PC-3 (cell line): Measurements from ENCODE around the gene ALG9.

Experiments
- CTCF ChIP-seq: fragments of 300-600 bp; sonication (generic); conservative IDR thresholded peaks from 2 replicates; pipeline ENCODE4 v1.5.1; 2017; ENCODE audit warnings: antibody characterized with exemption, low read depth, mild to moderate bottlenecking, low read length
- EZH2 ChIP-seq: fragments of 300-600 bp; sonication (generic); IDR thresholded peaks from one replicate; pipeline ENCODE4 v1.6.1; 2017; ENCODE audit warnings: antibody characterized with exemption, mild to moderate bottlenecking, low read length; ENCODE audit not compliant: unreplicated experiment
- EZH2phosphoT487 ChIP-seq: fragments of 300-600 bp; sonication (generic); IDR thresholded peaks from 2 replicates; pipeline ENCODE4 v1.6.1; 2018; ENCODE audit warnings: mild to moderate bottlenecking, antibody characterized with exemption, low read length, borderline replicate concordance

- no peak for TF ChIP-seq CTCF
- no peak for TF ChIP-seq EZH2
- TF ChIP-seq EZH2phosphoT487: no peak
Observed at GRCh38 chr11:111838054-111838453, 33.3 kb downstream of the ALG9 start.
